H9 (cell line): Measurements from ENCODE around the gene PRDM11. TPM values are rescaled to one million over a fixed set of nuclear protein-coding genes. Genes with fewer than 3 reads are reported as not detected.

ENCODE experiments used
- DNase-seq: peaks from one replicate; pipeline ENCODE4 v3.0.0-alpha.2; 2017
- H2AFZ ChIP-seq: one replicate; pipeline ENCODE4 v1.6.1; 2013; ENCODE audit warnings: mild to moderate bottlenecking, low read length, control low read depth, moderate library complexity
- H2AK5ac ChIP-seq: 2 replicates; pipeline ENCODE4 v1.6.1; 2013; ENCODE audit warnings: low read length, control low read depth, mixed read lengths; ENCODE audit not compliant: insufficient read length
- H2BK120ac ChIP-seq: one replicate; pipeline ENCODE4 v1.6.1; 2013; ENCODE audit warnings: low read depth, mild to moderate bottlenecking, low read length, control low read depth, inconsistent platforms; ENCODE audit not compliant: poor library complexity, severe bottlenecking
- H2BK12ac ChIP-seq: 2 replicates; pipeline ENCODE4 v1.6.1; 2013; ENCODE audit warnings: low read length, control low read depth, mixed read lengths, low read depth; ENCODE audit not compliant: insufficient read length
- H2BK15ac ChIP-seq: 2 replicates; pipeline ENCODE4 v1.6.1; 2013; ENCODE audit warnings: low read depth, low read length, control low read depth
- H2BK20ac ChIP-seq: one replicate; pipeline ENCODE4 v1.6.1; 2013; ENCODE audit warnings: low read depth, mild to moderate bottlenecking, low read length, control low read depth, inconsistent platforms; ENCODE audit not compliant: poor library complexity, severe bottlenecking
- H2BK5ac ChIP-seq: 2 replicates; pipeline ENCODE4 v1.6.1; 2013; ENCODE audit warnings: low read length, control low read depth, mixed read lengths; ENCODE audit not compliant: insufficient read length
- H3K14ac ChIP-seq: 2 replicates; pipeline ENCODE4 v1.6.1; 2013; ENCODE audit warnings: low read length, control low read depth; ENCODE audit not compliant: insufficient read depth
- H3K18ac ChIP-seq: 2 replicates; pipeline ENCODE4 v1.6.1; 2013; ENCODE audit warnings: low read depth, mild to moderate bottlenecking, mixed read lengths, low read length, control low read depth; ENCODE audit not compliant: insufficient read length
- H3K23ac ChIP-seq: 2 replicates; pipeline ENCODE4 v1.6.1; 2013; ENCODE audit warnings: low read length, control low read depth, mixed read lengths, low read depth; ENCODE audit not compliant: insufficient read length
- H3K23me2 ChIP-seq: 2 replicates; pipeline ENCODE4 v1.6.1; 2013; ENCODE audit warnings: low read depth, mild to moderate bottlenecking, mixed read lengths, low read length, control low read depth; ENCODE audit not compliant: insufficient read length, poor library complexity, severe bottlenecking
- H3K27ac ChIP-seq: 2 replicates; pipeline ENCODE4 v1.5.1; 2013; ENCODE audit warnings: low read length, control low read depth, mixed read lengths, low read depth; ENCODE audit not compliant: insufficient read length
- H3K27me3 ChIP-seq: 2 replicates; pipeline ENCODE4 v1.6.1; 2013; ENCODE audit warnings: low read length, control low read depth, inconsistent platforms; ENCODE audit not compliant: insufficient read depth
- H3K4ac ChIP-seq: 2 replicates; pipeline ENCODE4 v1.6.1; 2013; ENCODE audit warnings: low read depth, mild to moderate bottlenecking, control low read depth, inconsistent platforms, low read length, moderate library complexity
- H3K4me1 ChIP-seq: 2 replicates; pipeline ENCODE4 v1.6.1; 2013; ENCODE audit warnings: low read length, control low read depth, inconsistent platforms; ENCODE audit not compliant: insufficient read depth
- H3K4me2 ChIP-seq: 2 replicates; pipeline ENCODE4 v1.6.1; 2013; ENCODE audit warnings: low read length, control low read depth, mixed read lengths; ENCODE audit not compliant: insufficient read length, insufficient read depth
- H3K56ac ChIP-seq: 2 replicates; pipeline ENCODE4 v1.6.1; 2013; ENCODE audit warnings: low read depth, mild to moderate bottlenecking, mixed read lengths, low read length, control low read depth; ENCODE audit not compliant: insufficient read length
- H3K79me1 ChIP-seq: 2 replicates; pipeline ENCODE4 v1.6.1; 2013; ENCODE audit warnings: low read depth, mild to moderate bottlenecking, moderate library complexity, low read length, control low read depth, inconsistent platforms; ENCODE audit not compliant: insufficient read depth, poor library complexity, severe bottlenecking
- H3K79me2 ChIP-seq: 2 replicates; pipeline ENCODE4 v1.6.1; 2013; ENCODE audit warnings: low read length, control low read depth, inconsistent platforms; ENCODE audit not compliant: insufficient read depth
- H3K9ac ChIP-seq: 2 replicates; pipeline ENCODE4 v1.6.1; 2013; ENCODE audit warnings: low read length, control low read depth, mixed read lengths; ENCODE audit not compliant: insufficient read length; ENCODE audit errors: extremely low read depth
- H3K9me3 ChIP-seq: one replicate; pipeline ENCODE4 v1.6.1; 2013; ENCODE audit warnings: low read depth, low read length, inconsistent platforms; ENCODE audit not compliant: control insufficient read depth
- H3T11ph ChIP-seq: one replicate; pipeline ENCODE4 v1.6.1; 2013; ENCODE audit warnings: mild to moderate bottlenecking, low read length, control low read depth, inconsistent platforms
- H4K20me1 ChIP-seq: one replicate; pipeline ENCODE4 v1.6.1; 2013; ENCODE audit not compliant: control insufficient read depth, insufficient read length, insufficient read depth
- H4K5ac ChIP-seq: 2 replicates; pipeline ENCODE4 v1.6.1; 2013; ENCODE audit warnings: low read depth, mild to moderate bottlenecking, mixed read lengths, low read length, control low read depth; ENCODE audit not compliant: insufficient read length
- H4K8ac ChIP-seq: replicated peaks from 2 replicates; pipeline ENCODE4 v1.6.1; 2013; ENCODE audit warnings: low read length, control low read depth, mixed read lengths, low read depth; ENCODE audit not compliant: insufficient read length
- H4K91ac ChIP-seq: 2 replicates; pipeline ENCODE4 v1.6.1; 2013; ENCODE audit warnings: low read depth, mild to moderate bottlenecking, moderate library complexity, mixed read lengths, low read length, control low read depth; ENCODE audit not compliant: insufficient read length
- H3K27ac Mint-ChIP-seq, 3 experiments: 2 replicates in 2 of 3; 3 replicates in 1 of 3; pipeline ENCODE4 v1.8.0; 2020 to 2021; ENCODE audit warnings: mixed read lengths in 3 of 3, mild to moderate bottlenecking in 1 of 3, moderate library complexity in 1 of 3
- H3K27me3 Mint-ChIP-seq: 2 replicates; pipeline ENCODE4 v1.8.0; 2021; ENCODE audit warnings: low read depth, mild to moderate bottlenecking, moderate library complexity, mixed read lengths
- H3K36me3 Mint-ChIP-seq, 3 experiments: 2 replicates in 2 of 3; 3 replicates in 1 of 3; pipeline ENCODE4 v1.8.0; 2020 to 2021; ENCODE audit warnings: low read depth in 3 of 3, mixed read lengths in 3 of 3; ENCODE audit not compliant: insufficient read depth in 1 of 3
- H3K4me1 Mint-ChIP-seq, 2 experiments: 2 replicates each; pipeline ENCODE4 v1.8.0; 2020; ENCODE audit warnings: mixed read lengths in 2 of 2
- H3K4me3 Mint-ChIP-seq, 2 experiments: 2 replicates in 1 of 2; 3 replicates in 1 of 2; pipeline ENCODE4 v1.8.0; 2020 to 2021; ENCODE audit warnings: mild to moderate bottlenecking in 2 of 2, mixed read lengths in 2 of 2, moderate library complexity in 1 of 2
- H3K9me3 Mint-ChIP-seq, 2 experiments: 2 replicates in 1 of 2; 3 replicates in 1 of 2; pipeline ENCODE4 v1.8.0; 2020; ENCODE audit warnings: mild to moderate bottlenecking in 2 of 2, mixed read lengths in 2 of 2, moderate library complexity in 1 of 2
- WGBS: extraction: QIAGEN DNeasy Blood & Tissue Kit; methylation state at CpG from one replicate; pipeline ENCODE4 v1.1.7; 2013; ENCODE audit warnings: missing lambda C conversion rate, low lambda C conversion rate, mixed read lengths; ENCODE audit not compliant: insufficient read length; ENCODE audit errors: extremely low coverage; 5-methylcytosine and 5-hydroxymethylcytosine counted together
- total RNA-seq: library from RNA; stranded (reverse); gene quantifications from 2 replicates; pipeline ENCODE4 v1.2.1, GENCODE V29; 2021
- TF ChIP-seq, protein P1 (sequence below): fragments of 200-600 bp; sonication (generic); conservative IDR thresholded peaks from 3 replicates; pipeline ENCODE4 v1.8.0; 2021; ENCODE audit warnings: antibody characterized with exemption, mild to moderate bottlenecking

Gene PRDM11
- total RNA-seq, 1 experiment from 2014 or later = 11.5 TPM

DNA sequence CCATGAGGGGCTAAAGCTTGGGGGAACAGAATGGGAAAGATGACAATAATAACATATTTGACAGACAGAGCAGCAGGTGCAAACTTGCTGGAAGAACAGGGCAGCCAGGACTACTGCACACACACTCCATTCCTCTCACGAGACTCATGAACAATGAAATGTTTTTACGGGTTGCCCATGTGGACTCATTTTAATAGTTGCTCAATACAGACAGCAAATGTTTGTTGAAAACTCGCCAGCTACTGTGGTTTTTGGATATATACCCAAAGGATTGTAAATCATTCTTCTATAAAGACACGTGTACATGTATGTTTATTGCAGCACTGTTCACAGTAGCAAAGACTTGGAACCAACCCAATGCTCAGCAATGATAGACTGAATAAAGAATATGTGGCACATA, 129.4 kb downstream of the PRDM11 start:
- Histone ChIP-seq H3K9ac (no peak overlapping the region), H3K27me3 (no peaks in the 10 kb centered on the region), H3K23me2 (no peaks in the 10 kb centered on the region), H3K56ac (no peak overlapping the region), H2BK20ac (no peak overlapping the region), H3K9me3 (peaks cover 5% of the 10 kb centered on the region), H3K4me1 (no peaks in the 10 kb centered on the region; the same call in 1 of the 2 replicates), H2AK5ac (no peak overlapping the region), H3K23ac (no peak overlapping the region), H2BK15ac (no peak overlapping the region), H4K91ac (no peak overlapping the region), H2BK120ac (no peak overlapping the region), H3K14ac (no peak overlapping the region), H4K20me1 (no peaks in the 10 kb centered on the region), H3T11ph (no peak overlapping the region), H2AFZ (no peak overlapping the region), H4K8ac (no peak overlapping the region), H2BK5ac (no peak overlapping the region), H4K5ac (no peak overlapping the region), H3K79me2 (no peaks in the 10 kb centered on the region), H3K4ac (no peak overlapping the region), H3K27ac (no peak overlapping the region), H3K18ac (no peak overlapping the region), H3K79me1 (no peaks in the 10 kb centered on the region), H2BK12ac (no peak overlapping the region), H3K4me2 (no peak overlapping the region)
- Mint-ChIP-seq H3K4me1 (peaks cover 0 to 11% of the 10 kb centered on the region in 2 experiments; a peak in 2 of 4 replicates), H3K27me3 (peaks cover 14% of the 10 kb centered on the region), H3K9me3 (peaks cover 11 to 13% of the 10 kb centered on the region in 2 experiments), H3K36me3 (peaks cover 6 to 14% (median 11%) of the 10 kb centered on the region in 3 experiments; a peak in 6 of 7 replicates), H3K4me3 (no peak overlapping the region), H3K27ac (no peak overlapping the region)
- no CpG with 5 or more reads among the region's 4 CpGs for WGBS
- DNase-seq = no peak
- TF ChIP-seq, protein P1, sequence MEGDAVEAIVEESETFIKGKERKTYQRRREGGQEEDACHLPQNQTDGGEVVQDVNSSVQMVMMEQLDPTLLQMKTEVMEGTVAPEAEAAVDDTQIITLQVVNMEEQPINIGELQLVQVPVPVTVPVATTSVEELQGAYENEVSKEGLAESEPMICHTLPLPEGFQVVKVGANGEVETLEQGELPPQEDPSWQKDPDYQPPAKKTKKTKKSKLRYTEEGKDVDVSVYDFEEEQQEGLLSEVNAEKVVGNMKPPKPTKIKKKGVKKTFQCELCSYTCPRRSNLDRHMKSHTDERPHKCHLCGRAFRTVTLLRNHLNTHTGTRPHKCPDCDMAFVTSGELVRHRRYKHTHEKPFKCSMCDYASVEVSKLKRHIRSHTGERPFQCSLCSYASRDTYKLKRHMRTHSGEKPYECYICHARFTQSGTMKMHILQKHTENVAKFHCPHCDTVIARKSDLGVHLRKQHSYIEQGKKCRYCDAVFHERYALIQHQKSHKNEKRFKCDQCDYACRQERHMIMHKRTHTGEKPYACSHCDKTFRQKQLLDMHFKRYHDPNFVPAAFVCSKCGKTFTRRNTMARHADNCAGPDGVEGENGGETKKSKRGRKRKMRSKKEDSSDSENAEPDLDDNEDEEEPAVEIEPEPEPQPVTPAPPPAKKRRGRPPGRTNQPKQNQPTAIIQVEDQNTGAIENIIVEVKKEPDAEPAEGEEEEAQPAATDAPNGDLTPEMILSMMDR = no peak
